SK-N-SH treated with all-trans-retinoic acid at 6 μM for 48 hours (cell line): ENCODE measurements around the gene MRPS2.
"Not testable (repeated sequence)": the region's sequence is repeated elsewhere in the genome, so short reads cannot be mapped to it uniquely, and the experiment has no call there.

ENCODE experiments used
- ATAC-seq: fragments of 200-7000 bp; cut with Tn5 transposase; 3 replicates; pipeline ENCODE4 v1.9.1; 2020; ENCODE audit warnings: mild to moderate bottlenecking, moderate library complexity
- ARNTL ChIP-seq: fragments of 450-650 bp; formaldehyde crosslinking; IDR thresholded peaks from 2 replicates; pipeline ENCODE4 v1.5.0; 2020; ENCODE audit warnings: low read depth, mild to moderate bottlenecking, moderate library complexity, borderline replicate concordance
- ESRRG ChIP-seq: fragments of 250-450 bp; sonication (Bioruptor Pico); IDR thresholded peaks from 2 replicates; pipeline ENCODE4 v1.6.1; 2021; ENCODE audit warnings: mild to moderate bottlenecking
- ISL1 ChIP-seq: fragments of 250-450 bp; sonication (Bioruptor Pico); IDR thresholded peaks from 2 replicates; pipeline ENCODE4 v2.1.2; 2022; ENCODE audit warnings: mild to moderate bottlenecking, moderate library complexity
- PPARA ChIP-seq: fragments of 250-450 bp; sonication (Bioruptor Pico); IDR thresholded peaks from 2 replicates; pipeline ENCODE4 v1.5.0; 2020; ENCODE audit warnings: mild to moderate bottlenecking, borderline replicate concordance
- TCF4 ChIP-seq: fragments of 250-450 bp; sonication (Bioruptor Pico); IDR thresholded peaks from 2 replicates; pipeline ENCODE4 v1.8.0; 2021; ENCODE audit warnings: mild to moderate bottlenecking, moderate library complexity, borderline replicate concordance
- ZC3H10 ChIP-seq: fragments of 250-450 bp; sonication (Bioruptor Pico); IDR thresholded peaks from 2 replicates; pipeline ENCODE4 v1.5.1; 2021; ENCODE audit warnings: mild to moderate bottlenecking, moderate library complexity
- ZFP3 ChIP-seq: fragments of 250-450 bp; sonication (Bioruptor Pico); IDR thresholded peaks from 2 replicates; pipeline ENCODE4 v1.5.0; 2020; ENCODE audit warnings: mild to moderate bottlenecking, moderate library complexity
- ZNF565 ChIP-seq: fragments of 450-650 bp; formaldehyde crosslinking; conservative IDR thresholded peaks from 2 replicates; pipeline ENCODE4 v1.5.0; 2020; ENCODE audit warnings: low read depth, mild to moderate bottlenecking, moderate library complexity
- ZNF70 ChIP-seq: fragments of 450-650 bp; formaldehyde crosslinking; IDR thresholded peaks from 2 replicates; pipeline ENCODE4 v1.5.0; 2020; ENCODE audit warnings: mild to moderate bottlenecking, moderate library complexity
- TF ChIP-seq, protein P1 (sequence below): fragments of 250-450 bp; sonication (Bioruptor Pico); IDR thresholded peaks from 2 replicates; pipeline ENCODE4 v1.8.0; 2021; ENCODE audit warnings: low read depth, mild to moderate bottlenecking, moderate library complexity, borderline replicate concordance
- TF ChIP-seq, protein P2 (sequence below): fragments of 250-450 bp; sonication (Bioruptor Pico); IDR thresholded peaks from 2 replicates; pipeline ENCODE4 v1.8.0; 2020; ENCODE audit warnings: mild to moderate bottlenecking, moderate library complexity, borderline replicate concordance
- TF ChIP-seq, protein P3 (sequence below): fragments of 250-450 bp; sonication (Bioruptor Pico); IDR thresholded peaks from 2 replicates; pipeline ENCODE4 v1.5.1; 2021; ENCODE audit warnings: mild to moderate bottlenecking, moderate library complexity
- TF ChIP-seq, protein P4 (sequence below): fragments of 250-450 bp; sonication (Bioruptor Pico); IDR thresholded peaks from 2 replicates; pipeline ENCODE4 v1.5.0; 2020; ENCODE audit warnings: mild to moderate bottlenecking, moderate library complexity

The MRPS2 gene

DNA sequence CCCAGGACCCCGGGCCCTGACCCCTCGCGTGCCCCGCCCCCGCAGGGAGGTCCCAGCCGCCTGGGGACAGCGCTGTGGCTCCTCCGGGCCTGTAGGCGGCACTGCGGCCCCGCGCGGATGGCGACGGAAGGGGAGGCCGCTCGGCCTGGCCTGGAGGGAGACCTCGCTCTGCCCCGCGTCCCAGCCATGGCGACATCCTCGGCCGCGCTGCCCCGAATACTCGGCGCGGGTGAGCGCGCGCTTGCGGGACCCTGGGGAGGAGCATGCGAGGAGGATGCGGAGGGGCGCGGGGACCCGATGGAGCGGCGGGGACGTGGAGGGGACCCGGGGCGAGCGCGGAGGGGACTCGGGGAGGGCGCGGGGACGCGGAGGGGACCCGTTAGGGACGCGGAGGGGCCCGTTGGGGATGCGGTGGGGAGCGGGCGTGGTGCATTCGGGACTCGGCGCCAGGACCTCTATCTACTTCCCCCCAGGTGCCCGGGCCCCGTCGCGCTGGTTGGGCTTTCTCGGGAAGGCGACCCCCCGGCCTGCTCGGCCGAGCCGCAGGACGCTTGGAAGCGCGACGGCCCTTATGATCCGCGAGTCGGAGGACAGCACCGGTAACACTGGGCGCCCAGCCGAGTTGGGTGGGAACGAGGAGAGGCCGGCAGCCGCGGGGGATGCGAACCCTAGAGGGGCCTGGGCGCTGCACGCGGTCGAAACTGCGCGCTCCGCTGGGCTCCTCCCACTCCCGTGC lies at the start of gene MRPS2:
MRPS2 (plus strand) TSS at position 158 of the 736 bp plus-strand sequence; CDS start at position 187, 29 bp downstream.
- peak; percentile 95 for ATAC-seq
- no peak for TF ChIP-seq ZNF565
- TF ChIP-seq ARNTL: no peak
- TF ChIP-seq, protein P1, sequence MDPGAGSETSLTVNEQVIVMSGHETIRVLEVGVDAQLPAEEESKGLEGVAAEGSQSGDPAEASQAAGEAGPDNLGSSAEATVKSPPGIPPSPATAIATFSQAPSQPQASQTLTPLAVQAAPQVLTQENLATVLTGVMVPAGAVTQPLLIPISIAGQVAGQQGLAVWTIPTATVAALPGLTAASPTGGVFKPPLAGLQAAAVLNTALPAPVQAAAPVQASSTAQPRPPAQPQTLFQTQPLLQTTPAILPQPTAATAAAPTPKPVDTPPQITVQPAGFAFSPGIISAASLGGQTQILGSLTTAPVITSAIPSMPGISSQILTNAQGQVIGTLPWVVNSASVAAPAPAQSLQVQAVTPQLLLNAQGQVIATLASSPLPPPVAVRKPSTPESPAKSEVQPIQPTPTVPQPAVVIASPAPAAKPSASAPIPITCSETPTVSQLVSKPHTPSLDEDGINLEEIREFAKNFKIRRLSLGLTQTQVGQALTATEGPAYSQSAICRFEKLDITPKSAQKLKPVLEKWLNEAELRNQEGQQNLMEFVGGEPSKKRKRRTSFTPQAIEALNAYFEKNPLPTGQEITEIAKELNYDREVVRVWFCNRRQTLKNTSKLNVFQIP (CRISPR knock-in tag): no peak
- TF ChIP-seq, all 23 proteins: peak for 0

DNA sequence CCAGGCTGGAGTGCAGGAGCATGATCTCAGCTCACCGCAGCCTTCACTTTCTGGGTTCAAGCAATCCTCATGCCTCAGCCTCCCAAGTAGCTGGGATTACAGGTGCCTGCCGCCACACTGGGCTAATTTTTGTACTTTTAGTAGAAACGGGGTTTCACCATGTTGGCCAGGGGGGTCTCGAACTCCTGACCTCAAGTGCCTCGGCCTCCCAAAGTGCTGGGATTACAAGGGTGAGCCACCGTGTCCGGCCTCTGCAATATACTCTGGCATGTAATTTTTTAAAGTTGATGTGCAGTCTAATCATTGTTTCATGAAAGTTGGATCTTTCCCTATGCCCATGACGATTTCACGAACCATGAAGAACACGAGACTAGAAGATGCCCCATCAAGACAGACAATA lies 49.5 kb upstream of the MRPS2 start:
- ATAC-seq: no peak
- TF ChIP-seq, protein P2, sequence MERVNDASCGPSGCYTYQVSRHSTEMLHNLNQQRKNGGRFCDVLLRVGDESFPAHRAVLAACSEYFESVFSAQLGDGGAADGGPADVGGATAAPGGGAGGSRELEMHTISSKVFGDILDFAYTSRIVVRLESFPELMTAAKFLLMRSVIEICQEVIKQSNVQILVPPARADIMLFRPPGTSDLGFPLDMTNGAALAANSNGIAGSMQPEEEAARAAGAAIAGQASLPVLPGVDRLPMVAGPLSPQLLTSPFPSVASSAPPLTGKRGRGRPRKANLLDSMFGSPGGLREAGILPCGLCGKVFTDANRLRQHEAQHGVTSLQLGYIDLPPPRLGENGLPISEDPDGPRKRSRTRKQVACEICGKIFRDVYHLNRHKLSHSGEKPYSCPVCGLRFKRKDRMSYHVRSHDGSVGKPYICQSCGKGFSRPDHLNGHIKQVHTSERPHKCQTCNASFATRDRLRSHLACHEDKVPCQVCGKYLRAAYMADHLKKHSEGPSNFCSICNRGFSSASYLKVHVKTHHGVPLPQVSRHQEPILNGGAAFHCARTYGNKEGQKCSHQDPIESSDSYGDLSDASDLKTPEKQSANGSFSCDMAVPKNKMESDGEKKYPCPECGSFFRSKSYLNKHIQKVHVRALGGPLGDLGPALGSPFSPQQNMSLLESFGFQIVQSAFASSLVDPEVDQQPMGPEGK (CRISPR knock-in tag): no peak
- TF ChIP-seq PPARA (CRISPR knock-in tag): no peak
- no peak for TF ChIP-seq ZC3H10 (CRISPR knock-in tag)
- TF ChIP-seq, protein P1 (CRISPR knock-in tag): no peak
- no peak for TF ChIP-seq ISL1 (CRISPR knock-in tag)
- TF ChIP-seq TCF4 (CRISPR knock-in tag): no peak
- TF ChIP-seq, protein P3, sequence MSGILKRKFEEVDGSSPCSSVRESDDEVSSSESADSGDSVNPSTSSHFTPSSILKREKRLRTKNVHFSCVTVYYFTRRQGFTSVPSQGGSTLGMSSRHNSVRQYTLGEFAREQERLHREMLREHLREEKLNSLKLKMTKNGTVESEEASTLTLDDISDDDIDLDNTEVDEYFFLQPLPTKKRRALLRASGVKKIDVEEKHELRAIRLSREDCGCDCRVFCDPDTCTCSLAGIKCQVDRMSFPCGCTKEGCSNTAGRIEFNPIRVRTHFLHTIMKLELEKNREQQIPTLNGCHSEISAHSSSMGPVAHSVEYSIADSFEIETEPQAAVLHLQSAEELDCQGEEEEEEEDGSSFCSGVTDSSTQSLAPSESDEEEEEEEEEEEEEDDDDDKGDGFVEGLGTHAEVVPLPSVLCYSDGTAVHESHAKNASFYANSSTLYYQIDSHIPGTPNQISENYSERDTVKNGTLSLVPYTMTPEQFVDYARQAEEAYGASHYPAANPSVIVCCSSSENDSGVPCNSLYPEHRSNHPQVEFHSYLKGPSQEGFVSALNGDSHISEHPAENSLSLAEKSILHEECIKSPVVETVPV (CRISPR knock-in tag): no peak
- TF ChIP-seq ZNF70: no peak
- no peak for TF ChIP-seq ESRRG (CRISPR knock-in tag)

DNA sequence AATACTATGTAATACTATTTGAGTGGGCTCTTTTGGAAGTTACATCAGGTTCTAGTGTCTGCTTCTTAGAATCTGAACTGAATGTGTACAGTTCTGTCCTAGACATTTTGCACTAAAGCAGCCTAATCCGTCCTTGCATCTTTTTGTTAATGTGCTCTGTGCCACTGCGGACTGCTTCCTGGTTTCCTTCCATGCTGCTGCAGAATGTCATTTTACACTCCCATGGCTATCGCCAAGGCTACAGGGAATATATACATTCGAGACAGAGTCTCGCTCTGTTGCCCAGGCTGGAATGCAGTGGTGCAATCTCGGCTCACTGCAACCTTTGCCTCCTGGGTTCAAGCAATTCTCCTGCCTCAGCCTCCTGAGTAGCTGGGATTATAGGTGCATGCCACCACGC lies 48.6 kb upstream of the MRPS2 start:
- ATAC-seq: not testable (repeated sequence)

DNA sequence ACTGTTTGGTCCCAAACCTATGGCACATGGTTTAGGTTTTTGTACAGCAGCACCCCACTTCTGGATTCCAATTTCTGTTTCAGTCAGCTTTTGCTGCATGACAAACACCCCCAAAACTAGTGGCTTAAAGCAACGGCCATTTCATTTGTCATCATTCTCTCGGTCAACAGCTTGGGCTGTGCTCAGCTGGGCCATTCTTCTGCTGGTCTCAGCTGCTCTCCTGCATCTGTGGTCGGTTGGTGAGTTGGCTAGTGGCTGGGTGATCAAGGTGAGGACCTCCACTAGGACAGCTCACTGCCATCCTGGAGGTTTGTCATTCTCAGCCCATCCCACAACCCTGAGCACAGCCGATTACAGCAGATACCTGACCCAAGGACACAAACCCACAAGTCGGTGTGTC lies 45.7 kb upstream of the MRPS2 start:
- TF ChIP-seq, protein P2 (CRISPR knock-in tag): no peak
- no peak for TF ChIP-seq ZFP3 (CRISPR knock-in tag)
- TF ChIP-seq, protein P4, sequence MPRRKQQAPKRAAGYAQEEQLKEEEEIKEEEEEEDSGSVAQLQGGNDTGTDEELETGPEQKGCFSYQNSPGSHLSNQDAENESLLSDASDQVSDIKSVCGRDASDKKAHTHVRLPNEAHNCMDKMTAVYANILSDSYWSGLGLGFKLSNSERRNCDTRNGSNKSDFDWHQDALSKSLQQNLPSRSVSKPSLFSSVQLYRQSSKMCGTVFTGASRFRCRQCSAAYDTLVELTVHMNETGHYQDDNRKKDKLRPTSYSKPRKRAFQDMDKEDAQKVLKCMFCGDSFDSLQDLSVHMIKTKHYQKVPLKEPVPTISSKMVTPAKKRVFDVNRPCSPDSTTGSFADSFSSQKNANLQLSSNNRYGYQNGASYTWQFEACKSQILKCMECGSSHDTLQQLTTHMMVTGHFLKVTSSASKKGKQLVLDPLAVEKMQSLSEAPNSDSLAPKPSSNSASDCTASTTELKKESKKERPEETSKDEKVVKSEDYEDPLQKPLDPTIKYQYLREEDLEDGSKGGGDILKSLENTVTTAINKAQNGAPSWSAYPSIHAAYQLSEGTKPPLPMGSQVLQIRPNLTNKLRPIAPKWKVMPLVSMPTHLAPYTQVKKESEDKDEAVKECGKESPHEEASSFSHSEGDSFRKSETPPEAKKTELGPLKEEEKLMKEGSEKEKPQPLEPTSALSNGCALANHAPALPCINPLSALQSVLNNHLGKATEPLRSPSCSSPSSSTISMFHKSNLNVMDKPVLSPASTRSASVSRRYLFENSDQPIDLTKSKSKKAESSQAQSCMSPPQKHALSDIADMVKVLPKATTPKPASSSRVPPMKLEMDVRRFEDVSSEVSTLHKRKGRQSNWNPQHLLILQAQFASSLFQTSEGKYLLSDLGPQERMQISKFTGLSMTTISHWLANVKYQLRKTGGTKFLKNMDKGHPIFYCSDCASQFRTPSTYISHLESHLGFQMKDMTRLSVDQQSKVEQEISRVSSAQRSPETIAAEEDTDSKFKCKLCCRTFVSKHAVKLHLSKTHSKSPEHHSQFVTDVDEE (CRISPR knock-in tag): no peak
- no peak for TF ChIP-seq ZNF565
- no peak for ATAC-seq
